Naive thymus-derived CD4-positive, alpha-beta T cell (primary cell): ENCODE measurements around the gene KRTAP4-4. TPM values are rescaled to one million over a fixed set of nuclear protein-coding genes. Genes with fewer than 3 reads are reported as not detected.
A peak's percentile ranks its signal among the peaks of the same experiment; 100 is the strongest.
"Not testable (repeated sequence)": the region's sequence is repeated elsewhere in the genome, so short reads cannot be mapped to it uniquely, and the experiment has no call there.

ENCODE experiments used
- ATAC-seq: fragments of 150-1000 bp; cut with Tn5 transposase; 2 replicates; pipeline ENCODE4 v1.10.0; 2021; ENCODE audit warnings: mild to moderate bottlenecking, moderate library complexity
- CTCF ChIA-PET: fragments of 350-600 bp; sonication (Branson Sonifier 250); formaldehyde crosslinking; loops from one replicate; lab custom pipeline; 2021; ENCODE audit warnings: antibody characterized with exemption; lab: Charles Lee
- POLR2A ChIA-PET: fragments of 350-600 bp; sonication (Branson Sonifier 250); formaldehyde crosslinking; loops from one replicate; lab custom pipeline; 2021; ENCODE audit warnings: antibody characterized with exemption, inconsistent platforms; lab: Charles Lee
- DNase-seq, 9 donors: peaks; one replicate each; pipeline versions ENCODE4 v3.0.0 to v3.0.0-alpha.2; 2020 to 2022; ENCODE audit warnings: mixed read lengths in 1 of 9
- H3K27ac ChIP-seq: one replicate; pipeline ENCODE4 v1.7.0; 2013; ENCODE audit warnings: mild to moderate bottlenecking, low read depth, low read length, moderate library complexity
- H3K27me3 ChIP-seq, 2 donors: one replicate each; pipeline ENCODE4 v1.7.0; 2013; ENCODE audit warnings: low read length in 2 of 2, mild to moderate bottlenecking in 2 of 2, moderate library complexity in 2 of 2; ENCODE audit not compliant: control insufficient read depth in 2 of 2, insufficient read depth in 2 of 2
- H3K36me3 ChIP-seq, 3 experiments: 1 replicate in 2 of 3; 2 replicates in 1 of 3; pipeline ENCODE4 v1.7.0; 2013; ENCODE audit warnings: low read length in 3 of 3, mild to moderate bottlenecking in 3 of 3, moderate library complexity in 1 of 3; ENCODE audit not compliant: insufficient read depth in 3 of 3, control insufficient read depth in 2 of 3
- H3K4me1 ChIP-seq, 2 donors: one replicate each; pipeline ENCODE4 v1.7.0; 2013; ENCODE audit warnings: low read length in 2 of 2, mild to moderate bottlenecking in 2 of 2, moderate library complexity in 1 of 2; ENCODE audit not compliant: control insufficient read depth in 2 of 2, insufficient read depth in 2 of 2
- H3K4me3 ChIP-seq: 2 replicates; pipeline ENCODE4 v1.7.0; 2013; ENCODE audit warnings: mild to moderate bottlenecking, low read length
- H3K9me3 ChIP-seq, 3 experiments: 1 replicate in 2 of 3; 2 replicates in 1 of 3; pipeline ENCODE4 v1.7.0; 2013; ENCODE audit warnings: low read length in 3 of 3; ENCODE audit not compliant: control insufficient read depth in 2 of 3
- H3K27ac Mint-ChIP-seq, 9 donors: one replicate each; pipeline ENCODE4 v1.8.0; 2020 to 2022; ENCODE audit warnings: mixed read lengths in 9 of 9, mild to moderate bottlenecking in 8 of 9, moderate library complexity in 5 of 9, inconsistent platforms in 2 of 9
- H3K27me3 Mint-ChIP-seq, 5 donors: one replicate each; pipeline ENCODE4 v1.8.0; 2021 to 2022; ENCODE audit warnings: mixed read lengths in 5 of 5, mild to moderate bottlenecking in 1 of 5
- H3K36me3 Mint-ChIP-seq, 5 donors: one replicate each; pipeline ENCODE4 v1.8.0; 2020 to 2022; ENCODE audit warnings: mixed read lengths in 5 of 5, mild to moderate bottlenecking in 3 of 5, inconsistent platforms in 1 of 5
- H3K4me1 Mint-ChIP-seq, 7 donors: one replicate each; pipeline ENCODE4 v1.8.0; 2020 to 2022; ENCODE audit warnings: mixed read lengths in 7 of 7, mild to moderate bottlenecking in 3 of 7, inconsistent platforms in 1 of 7
- H3K4me3 Mint-ChIP-seq, 10 donors: one replicate each; pipeline ENCODE4 v1.8.0; 2020 to 2022; ENCODE audit warnings: mild to moderate bottlenecking in 10 of 10, mixed read lengths in 10 of 10, moderate library complexity in 6 of 10, inconsistent platforms in 2 of 10
- H3K9me3 Mint-ChIP-seq, 11 donors: one replicate each; pipeline ENCODE4 v1.8.0; 2020 to 2022; ENCODE audit warnings: mixed read lengths in 11 of 11, mild to moderate bottlenecking in 4 of 11, inconsistent platforms in 1 of 11, moderate library complexity in 1 of 11
- intact Hi-C, 2 donors: fragments of 100-400 bp; cut with micrococcal nuclease; formaldehyde crosslinking; loops; one replicate each; pipeline ENCODE4 v1.15.1; 2023
- polyA plus RNA-seq, 2 donors: library from polyadenylated mRNA; unstranded; fragments of 300-500 nt; fragmentation: Illumina TruSeq; gene quantifications; one replicate each; pipeline ENCODE4 v1.2.3, GENCODE V29; 2021
- total RNA-seq, 6 experiments: library from RNA in 5 of 6; stranded (reverse) in 5 of 6; gene quantifications; 1 replicate in 5 of 6; 2 replicates in 1 of 6; pipeline ENCODE4 v1.2.3 and lab custom pipeline; 2021 to 2026

KRTAP4-4 gene
- total and polyA plus RNA-seq, 7 experiments from 2014 or later, result not detected

DNA sequence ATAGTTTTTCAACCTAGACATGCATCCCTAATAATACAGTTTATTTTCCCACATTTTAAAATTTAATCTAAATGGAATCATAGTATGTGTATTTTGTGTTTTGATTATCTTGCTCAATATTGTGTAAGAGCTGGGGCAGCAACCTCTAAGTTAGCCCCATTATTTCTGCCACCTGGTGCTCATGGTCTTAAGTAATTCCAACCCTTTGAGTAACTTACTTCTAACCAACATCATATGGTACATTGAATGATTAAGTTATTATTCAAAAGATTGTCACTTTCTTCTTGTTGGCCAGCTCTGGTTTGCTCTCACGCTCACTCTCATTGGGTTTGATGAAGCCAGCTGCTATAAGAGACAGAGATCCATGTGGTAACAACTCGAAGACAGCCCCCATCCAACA lies 11.3 kb upstream of the KRTAP4-4 start:
- peaks cover 0 to 4% (median 0%) of the 10 kb centered on the region in 5 donors for H3K27me3 Mint-ChIP-seq
- intact Hi-C loops, result no loop called here
- CTCF ChIA-PET, result no interaction called here
- Histone ChIP-seq H3K4me3 (no peak overlapping the region), H3K36me3 (no peaks in the 10 kb centered on the region), H3K27me3 (no peaks in the 10 kb centered on the region), H3K27ac (no peak overlapping the region), H3K9me3 (no peaks in the 10 kb centered on the region), H3K4me1 (no peaks in the 10 kb centered on the region)
- POLR2A ChIA-PET, result interaction anchor here (0.6 to 0.9 kb wide), 2 partner anchors 13 to 356 kb away, joined by 3 read pairs; partner anchors contain the start of gene KRTAP4-1
- DNase-seq (no peak), ATAC-seq (no peak)
- no peaks in the 10 kb centered on the region for H3K36me3 Mint-ChIP-seq
- no peak overlapping the region for H3K4me3 Mint-ChIP-seq
- no peaks in the 10 kb centered on the region for H3K9me3 Mint-ChIP-seq
- peaks cover 0 to 10% (median 5%) of the 10 kb centered on the region in 7 donors for H3K4me1 Mint-ChIP-seq
- H3K27ac Mint-ChIP-seq, result no peak overlapping the region

DNA sequence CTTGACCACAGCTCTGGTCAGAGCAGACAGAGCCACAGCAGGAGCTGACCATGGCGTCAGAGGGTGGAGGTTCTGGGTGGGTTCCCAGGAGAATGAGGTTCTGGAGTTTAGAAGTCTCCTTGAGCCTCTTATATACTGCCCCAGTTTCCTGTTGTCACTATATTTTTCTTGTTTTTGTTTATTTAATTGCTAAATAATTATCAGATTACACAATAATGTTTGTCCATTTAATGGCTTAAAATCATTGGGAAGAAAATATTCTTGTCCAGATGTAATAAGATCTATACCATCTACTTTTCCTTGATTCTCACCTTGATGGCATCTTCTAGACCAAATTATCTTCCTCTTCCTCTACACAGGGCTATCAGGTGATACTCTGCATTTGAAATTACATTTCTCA lies 7.6 kb upstream of the KRTAP4-4 start, which contains the start of gene KRTAP4-3:
TSS of gene KRTAP4-3 (minus strand) at position 101 of the 400 bp plus-strand sequence. CDS start at position 52, 49 bp downstream.
- Mint-ChIP-seq H3K27ac (peak within 1 kb of the TSS in 2 of 9 donors; percentile 43 to 77), H3K4me1 (peaks cover 0 to 4% (median 0%) of the 10 kb centered on the region in 7 donors), H3K27me3 (peaks cover 0 to 6% (median 0%) of the 10 kb centered on the region in 5 donors), H3K9me3 (no peaks in the 10 kb centered on the region), H3K36me3 (no peaks in the 10 kb centered on the region), H3K4me3 (no peak within 1 kb of the TSS)
- ChIA-PET POLR2A (no interaction called here), CTCF (no interaction called here)
- intact Hi-C loops, result no loop called here
- H3K27ac ChIP-seq, result no peak within 1 kb of the TSS
- H3K36me3 ChIP-seq, result no peaks in the 10 kb centered on the region
- no peak for DNase-seq
- no peaks in the 10 kb centered on the region for H3K9me3 ChIP-seq
- H3K4me3 ChIP-seq, result no peak within 1 kb of the TSS
- no peaks in the 10 kb centered on the region for H3K27me3 ChIP-seq
- no peaks in the 10 kb centered on the region for H3K4me1 ChIP-seq
- no peak for ATAC-seq

DNA sequence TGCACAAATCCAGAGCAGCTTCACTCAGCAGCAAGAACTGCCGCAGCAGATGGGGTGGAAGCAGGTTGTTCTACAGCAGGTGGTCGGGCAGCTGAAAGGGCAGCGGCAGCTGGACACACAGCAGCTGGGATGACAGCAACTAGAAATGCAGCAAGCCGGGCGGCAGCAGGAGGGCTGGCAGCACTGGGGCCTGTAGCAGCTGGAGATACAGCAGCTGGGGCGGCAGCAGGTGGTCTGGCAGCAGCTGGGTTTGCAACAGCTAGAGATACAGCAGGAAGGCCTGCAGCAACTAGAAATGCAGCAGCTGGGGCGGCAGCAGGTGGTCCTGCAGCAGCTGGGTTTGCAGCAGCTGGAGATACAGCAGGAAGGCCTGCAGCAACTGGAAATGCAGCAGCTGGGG lies 7.0 kb upstream of the KRTAP4-4 start:
- Histone ChIP-seq H3K4me3 (no peak overlapping the region), H3K27ac (no peak overlapping the region), H3K27me3 (no peaks in the 10 kb centered on the region), H3K9me3 (no peaks in the 10 kb centered on the region), H3K4me1 (no peaks in the 10 kb centered on the region), H3K36me3 (no peaks in the 10 kb centered on the region)
- H3K9me3 Mint-ChIP-seq, result no peaks in the 10 kb centered on the region
- ChIA-PET POLR2A (no interaction called here), CTCF (interaction anchor here (0.7 kb wide), 1 partner anchor 205 kb away, joined by 5 read pairs; no protein-coding TSS in a partner anchor)
- H3K27me3 Mint-ChIP-seq, result peaks cover 0 to 5% (median 0%) of the 10 kb centered on the region in 5 donors
- intact Hi-C loops, result no loop called here
- no peaks in the 10 kb centered on the region for H3K36me3 Mint-ChIP-seq
- ATAC-seq (no peak), DNase-seq (no peak)
- H3K4me3 Mint-ChIP-seq, result no peak overlapping the region
- peaks cover 0 to 4% (median 0%) of the 10 kb centered on the region in 7 donors for H3K4me1 Mint-ChIP-seq
- peak overlapping the region in 2 of 9 donors; percentile 43 to 77 for H3K27ac Mint-ChIP-seq

DNA sequence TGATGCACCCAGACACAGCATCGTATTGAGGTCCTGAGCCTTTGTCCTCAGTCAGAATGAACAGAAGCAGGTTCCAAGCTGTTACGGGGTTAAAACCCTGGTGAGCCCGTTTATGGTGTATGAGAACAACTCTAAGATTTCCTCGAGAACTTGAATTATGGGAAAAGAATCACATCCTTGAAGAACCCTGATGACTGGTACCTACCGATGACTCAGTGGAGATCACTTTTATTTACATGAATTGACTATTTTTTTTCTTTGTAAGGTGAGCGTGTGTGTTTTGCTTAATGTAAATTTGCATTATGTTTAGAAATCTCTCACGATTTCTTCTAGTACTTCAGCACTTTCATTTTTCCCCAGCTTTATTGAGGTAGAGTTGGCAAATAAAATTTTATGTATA lies 3.3 kb upstream of the KRTAP4-4 start:
- H3K9me3 ChIP-seq, result no peaks in the 10 kb centered on the region
- intact Hi-C loops, result loop anchor here in 1 of 2 donors (5.0 kb wide), 1 partner anchor 117 kb away; the partner anchor contains the start of gene KRTAP2-1
- H3K27me3 Mint-ChIP-seq, result peaks cover 0 to 10% (median 0%) of the 10 kb centered on the region in 5 donors
- H3K4me1 ChIP-seq, result no peaks in the 10 kb centered on the region
- H3K36me3 ChIP-seq, result no peaks in the 10 kb centered on the region
- ATAC-seq (no peak), DNase-seq (no peak)
- no peaks in the 10 kb centered on the region for H3K9me3 Mint-ChIP-seq
- H3K4me3 ChIP-seq, result no peak overlapping the region
- CTCF ChIA-PET, result interaction anchor here (0.6 kb wide), 1 partner anchor 9 kb away, joined by 3 read pairs; no protein-coding TSS in a partner anchor
- peaks cover 0 to 8% (median 0%) of the 10 kb centered on the region in 7 donors for H3K4me1 Mint-ChIP-seq
- peaks cover 0 to 4% of the 10 kb centered on the region in 2 donors for H3K27me3 ChIP-seq
- H3K4me3 Mint-ChIP-seq, result no peak overlapping the region
- POLR2A ChIA-PET, result no interaction called here
- H3K27ac ChIP-seq, result no peak overlapping the region
- no peaks in the 10 kb centered on the region for H3K36me3 Mint-ChIP-seq
- H3K27ac Mint-ChIP-seq, result no peak overlapping the region

DNA sequence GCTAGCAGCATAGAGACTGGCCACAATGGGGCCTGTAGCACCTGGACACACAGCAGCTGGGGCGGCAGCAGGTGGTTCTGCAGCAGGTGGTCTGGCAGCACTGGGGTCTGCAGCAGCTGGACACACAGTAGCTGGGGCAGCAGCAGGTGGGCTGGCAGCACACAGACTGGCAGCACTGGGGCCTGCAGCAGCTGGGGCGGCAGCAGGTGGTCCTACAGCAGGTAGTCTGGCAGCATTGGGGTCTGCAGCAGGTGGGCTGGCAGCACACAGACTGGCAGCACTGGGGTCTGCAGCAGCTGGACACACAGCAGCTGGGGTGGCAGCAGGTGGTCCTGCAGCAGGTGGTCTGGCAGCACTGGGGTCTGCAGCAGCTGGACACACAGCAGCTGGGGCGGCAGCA lies 358 bp downstream of the KRTAP4-4 start:
- ATAC-seq, H3K4me1 Mint-ChIP-seq, H3K27ac Mint-ChIP-seq, H3K4me3 Mint-ChIP-seq, H3K4me3 ChIP-seq, CTCF ChIA-PET, H3K27ac ChIP-seq, H3K9me3 ChIP-seq, H3K36me3 ChIP-seq, H3K4me1 ChIP-seq, H3K27me3 ChIP-seq, H3K9me3 Mint-ChIP-seq, POLR2A ChIA-PET, DNase-seq, H3K36me3 Mint-ChIP-seq: not testable (repeated sequence)
- peaks cover 0 to 25% (median 11%) of the 10 kb centered on the region in 5 donors for H3K27me3 Mint-ChIP-seq
- intact Hi-C loops, result loop anchor here in 1 of 2 donors (5.0 kb wide), 1 partner anchor 113 kb away; the partner anchor contains the start of gene KRTAP2-1

DNA sequence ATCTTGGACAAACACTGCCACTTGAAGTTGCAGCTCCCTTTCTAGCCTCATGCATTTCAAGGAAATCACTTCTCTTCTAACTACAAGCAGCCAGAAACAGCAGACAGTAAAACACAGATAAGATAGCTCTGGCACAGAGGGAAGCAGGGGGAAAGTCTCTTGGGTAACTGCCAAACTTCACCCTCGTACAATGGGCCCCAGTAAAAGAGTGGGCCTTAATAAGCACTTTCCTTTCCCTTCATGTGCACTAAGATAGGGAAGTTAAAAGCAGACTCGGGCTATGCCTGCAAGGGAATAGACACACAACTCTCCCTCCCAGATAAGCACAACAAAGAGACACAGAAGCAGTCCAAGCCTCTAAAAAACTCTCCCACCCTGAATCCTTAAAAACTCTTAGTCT lies 6.7 kb downstream of the KRTAP4-4 start:
- H3K4me1 ChIP-seq, result no peaks in the 10 kb centered on the region
- Mint-ChIP-seq H3K27me3 (peaks cover 0 to 25% (median 11%) of the 10 kb centered on the region in 5 donors), H3K27ac (peak overlapping the region in 1 of 9 donors; percentile 20), H3K4me1 (peaks cover 0 to 12% (median 0%) of the 10 kb centered on the region in 7 donors), H3K9me3 (peaks cover 0 to 1% (median 0%) of the 10 kb centered on the region in 11 donors), H3K4me3 (no peak overlapping the region), H3K36me3 (peaks cover 0 to 4% (median 0%) of the 10 kb centered on the region in 5 donors)
- H3K4me3 ChIP-seq, result no peak overlapping the region
- peaks cover 0 to 2% of the 10 kb centered on the region in 2 donors for H3K27me3 ChIP-seq
- intact Hi-C loops, result no loop called here
- DNase-seq, result no peak
- H3K27ac ChIP-seq, result no peak overlapping the region
- POLR2A ChIA-PET, result no interaction called here
- CTCF ChIA-PET, result no interaction called here
- no peaks in the 10 kb centered on the region for H3K9me3 ChIP-seq
- H3K36me3 ChIP-seq, result no peaks in the 10 kb centered on the region
- ATAC-seq, result no peak

DNA sequence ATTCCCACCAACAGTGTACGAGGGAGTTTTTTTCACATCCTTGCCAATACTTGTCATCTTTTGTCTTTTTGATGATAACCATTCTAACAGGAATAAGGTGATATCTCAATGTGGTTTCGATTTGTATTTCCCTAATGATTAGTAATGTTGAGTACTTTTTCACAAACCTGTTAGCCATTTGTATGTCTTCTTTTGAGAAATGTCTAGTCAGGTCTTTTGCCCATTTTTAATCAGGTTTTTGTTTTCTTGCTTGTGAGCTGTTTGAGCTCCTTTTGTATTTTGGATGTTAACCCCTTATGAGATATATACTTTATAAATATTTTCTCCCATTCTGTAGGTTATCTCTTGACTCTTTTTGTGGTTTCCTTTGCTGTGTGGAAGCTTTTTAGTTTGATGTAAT lies 9.0 kb downstream of the KRTAP4-4 start:
- intact Hi-C loops, result no loop called here
- H3K9me3 Mint-ChIP-seq, result peaks cover 0 to 1% (median 0%) of the 10 kb centered on the region in 11 donors
- ChIA-PET CTCF (no interaction called here), POLR2A (no interaction called here)
- H3K27me3 Mint-ChIP-seq, result peaks cover 0 to 14% (median 9%) of the 10 kb centered on the region in 5 donors
- H3K4me1 ChIP-seq, result no peaks in the 10 kb centered on the region
- no peaks in the 10 kb centered on the region for H3K9me3 ChIP-seq
- no peaks in the 10 kb centered on the region for H3K27me3 ChIP-seq
- H3K36me3 ChIP-seq, result no peaks in the 10 kb centered on the region
- no peak overlapping the region for H3K4me3 ChIP-seq
- H3K36me3 Mint-ChIP-seq, result no peaks in the 10 kb centered on the region
- H3K4me3 Mint-ChIP-seq, result no peak overlapping the region
- ATAC-seq (no peak), DNase-seq (no peak)
- no peak overlapping the region for H3K27ac Mint-ChIP-seq
- no peak overlapping the region for H3K27ac ChIP-seq
- H3K4me1 Mint-ChIP-seq, result peaks cover 0 to 17% (median 5%) of the 10 kb centered on the region in 7 donors
